ENCODE measurements around the gene RSPH6A.

The RSPH6A gene

DNA sequence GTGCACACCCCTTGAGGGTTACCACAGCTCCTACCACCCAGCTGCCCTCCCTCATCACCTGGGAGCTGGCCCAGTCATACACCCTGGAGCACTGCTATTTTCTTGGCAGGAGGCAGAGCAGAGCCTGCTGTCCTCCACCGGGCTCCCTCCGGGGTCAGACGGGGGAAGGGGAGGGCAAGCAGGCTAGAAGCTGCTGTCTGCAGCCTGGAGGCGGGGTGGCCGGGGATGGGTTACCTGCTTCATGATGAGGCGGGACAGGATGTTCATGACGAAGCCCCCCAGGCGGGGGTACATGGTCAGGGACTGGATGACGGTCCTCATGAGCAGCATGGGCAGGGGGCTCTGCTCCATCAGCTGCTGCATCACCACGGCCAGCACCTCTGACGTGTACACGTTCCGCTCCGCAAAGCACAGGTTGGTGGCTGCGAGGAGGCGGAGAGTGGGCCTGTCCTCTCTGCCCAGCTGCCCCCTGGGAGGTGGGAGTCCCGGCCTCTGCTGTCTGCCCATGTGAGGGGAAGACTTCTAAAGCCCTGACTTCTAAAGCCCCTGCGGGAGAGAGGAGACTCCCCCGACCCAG is 2.7 kb upstream of the RSPH6A start:
- POLR2A ChIA-PET, result interaction anchor here (1.1 to 1.6 kb wide), 7 partner anchors 8 to 125 kb away, joined by 3 to 7 read pairs (median 3); partner anchors contain the start of genes QPCTL and SYMPK
- Histone ChIP-seq H3K36me3 (ENCODE audit: control insufficient read depth in 2 of 2, insufficient read depth in 1 of 2, low read length in 2 of 2) (peaks cover 0 to 40% of the 10 kb centered on the region in 2 experiments; a peak in 2 of 3 replicates), H3K9me3 (ENCODE audit: control insufficient read depth, insufficient read depth, low read depth, low read length) (no peaks in the 10 kb centered on the region), H3K4me3 (ENCODE audit: low read depth, low read length) (no peak overlapping the region), H3K4me1 (ENCODE audit: control insufficient read depth, insufficient read depth, low read length) (peaks cover 4% of the 10 kb centered on the region; the same call in 1 of the 2 replicates), H3K27ac (ENCODE audit: extremely low read depth, low read depth, low read length) (peak overlapping the region; percentile 56)
- no peak for TF ChIP-seq ZNF514 (tag by site-specific recombination; IDR thresholded peaks at IDR 0.05)
- TF ChIP-seq ZNF521 (tag by site-specific recombination; IDR thresholded peaks at IDR 0.05), result no peak
- TF ChIP-seq GLIS2 (tag by site-specific recombination; IDR thresholded peaks at IDR 0.05), result 0 out of 2 replicates have a peak, but pooled peaks have one; percentile 17
- no peak for TF ChIP-seq ZSCAN16 (tag by site-specific recombination; IDR thresholded peaks at IDR 0.05)
- TF ChIP-seq ZNF335 (tag by site-specific recombination; conservative IDR thresholded peaks at IDR 0.05), result no peak
- peak; percentile 61; the same call in 1 of the 2 replicates for TF ChIP-seq ZIC2 (tag by site-specific recombination; IDR thresholded peaks at IDR 0.05)
- no peak for TF ChIP-seq ZNF16 (tag by site-specific recombination; IDR thresholded peaks at IDR 0.05; ENCODE audit: low read depth)
- TF ChIP-seq ZSCAN23 (tag by site-specific recombination; IDR thresholded peaks at IDR 0.05), result no peak
- 0 out of 2 replicates have a peak, but pooled peaks have one; percentile 52 for TF ChIP-seq REST (tag by site-specific recombination; IDR thresholded peaks at IDR 0.05)
- TF ChIP-seq ZBTB26 (tag by site-specific recombination; optimal IDR thresholded peaks at IDR 0.05), result peak; percentile 5
- TF ChIP-seq GLIS1 (tag by site-specific recombination; IDR thresholded peaks at IDR 0.05), result peak; percentile 29; the same call in 1 of the 2 replicates
- peak; percentile 39; the same call in 1 of the 2 replicates for TF ChIP-seq EGR2 (tag by site-specific recombination; IDR thresholded peaks at IDR 0.05; ENCODE audit: low read depth)
- no peak for TF ChIP-seq ZNF354C (tag by site-specific recombination; IDR thresholded peaks at IDR 0.05; ENCODE audit: borderline replicate concordance, low read depth)
- no peak for TF ChIP-seq ZNF639 (tag by site-specific recombination; IDR thresholded peaks at IDR 0.05)
- TF ChIP-seq ZBTB17 (tag by site-specific recombination; IDR thresholded peaks at IDR 0.05), result no peak
- no peak for TF ChIP-seq WT1 (tag by site-specific recombination; IDR thresholded peaks at IDR 0.05)
- no peak for TF ChIP-seq ZNF223 (tag by site-specific recombination; IDR thresholded peaks at IDR 0.05)
- TF ChIP-seq ZNF239 (tag by site-specific recombination; IDR thresholded peaks at IDR 0.05), result no peak
- TF ChIP-seq OSR2 (tag by site-specific recombination; IDR thresholded peaks at IDR 0.05), result no peak
- TF ChIP-seq ZFHX2 (tag by site-specific recombination; conservative IDR thresholded peaks at IDR 0.05), result peak; percentile 66
- no peak for TF ChIP-seq ZNF133 (tag by site-specific recombination; IDR thresholded peaks at IDR 0.05)
- no peak for TF ChIP-seq KLF16 (tag by site-specific recombination; IDR thresholded peaks at IDR 0.05)
- TF ChIP-seq ZNF677 (tag by site-specific recombination; IDR thresholded peaks at IDR 0.05), result no peak
- CTCF ChIA-PET, result interaction anchor here (0.5 to 3.4 kb wide), 29 partner anchors 9 to 1020 kb away, joined by 3 to 80 read pairs (median 7); partner anchors contain the start of genes CCDC61, DMPK, DMWD and FOXA3

All from HEK293 (cell line).